Measurements from ENCODE around the gene PARP2. TPM values are rescaled to one million over a fixed set of nuclear protein-coding genes. Genes with fewer than 3 reads are reported as not detected.
A peak's percentile ranks its signal among the peaks of the same experiment; 100 is the strongest.
"Not testable (repeated sequence)": the region's sequence is repeated elsewhere in the genome, so short reads cannot be mapped to it uniquely, and the experiment has no call there.

Gene PARP2
- total and polyA plus RNA-seq, 2 donors (not counting 1 experiment from before 2014, with no cell fraction given): 17.0 to 22.4 TPM

- peak overlapping the region; percentile 73 for H2AFZ ChIP-seq (ENCODE audit: insufficient read depth, low read depth, low read length, poor library complexity, severe bottlenecking)
- H3K4me1 ChIP-seq (ENCODE audit: control insufficient read depth in 2 of 2, insufficient read depth in 2 of 2, low read length in 2 of 2): peaks cover 13 to 18% of the 10 kb centered on the region in 2 donors
- Mint-ChIP-seq H3K4me1 (peaks cover 34% of the 10 kb centered on the region), H3K4me3 (peak overlapping the region; percentile 99), H3K27ac (peak overlapping the region; percentile 93), H3K27me3 (no peaks in the 10 kb centered on the region), H3K9me3 (ENCODE audit: insufficient read depth) (no peaks in the 10 kb centered on the region)
- TF ChIP-seq EZH2 (IDR thresholded peaks at IDR 0.05; ENCODE audit: borderline replicate concordance, insufficient read depth, low read depth, low read length, poor library complexity, severe bottlenecking): no peak
- TF ChIP-seq CTCF (IDR thresholded peaks at IDR 0.05): no peak
- H3K4me3 ChIP-seq (ENCODE audit: control extremely low read depth in 1 of 5, extremely low read depth in 1 of 5, insufficient read depth in 1 of 5, low read depth in 2 of 5, low read length in 4 of 5): peak overlapping the region; percentile 54 to 100 (median 93)
- H3K9me3 ChIP-seq (ENCODE audit: control extremely low read depth in 1 of 3, control insufficient read depth in 2 of 3, insufficient read depth in 1 of 3, low read length in 2 of 3): no peaks in the 10 kb centered on the region
- H3K36me3 ChIP-seq (replicated peaks in 1 of 2; ENCODE audit: control extremely low read depth in 1 of 2, control insufficient read depth in 1 of 2, extremely low read depth in 1 of 2, insufficient read depth in 2 of 2, low read length in 1 of 2): peaks cover 0 to 5% of the 10 kb centered on the region in 2 experiments
- H3K4me2 ChIP-seq (replicated peaks; ENCODE audit: low read depth, low read length, poor library complexity, severe bottlenecking): peak overlapping the region; percentile 72
- ChIA-PET POLR2A (interaction anchor here (0.6 to 2.8 kb wide), 2 partner anchors 9 to 317 kb away, joined by 4 to 19 read pairs; partner anchors contain the start of gene PARP2), CTCF (interaction anchor here (0.7 to 10.4 kb wide), 4 partner anchors 10 to 280 kb away, joined by 3 to 215 read pairs (median 14); partner anchors contain the start of gene PARP2)
- H4K20me1 ChIP-seq (ENCODE audit: control insufficient read depth, insufficient read depth, low read length, poor library complexity, severe bottlenecking): no peaks in the 10 kb centered on the region
- no peaks in the 10 kb centered on the region for H3K27me3 ChIP-seq (replicated peaks in 1 of 4; ENCODE audit: control extremely low read depth in 1 of 4, control insufficient read depth in 3 of 4, insufficient read depth in 4 of 4, low read length in 3 of 4)
- intact Hi-C loops (cut with micrococcal nuclease): loop anchor here (1.0 kb wide), 1 partner anchor 10 kb away; the partner anchor contains the start of gene PARP2
- WGBS (ENCODE audit: insufficient coverage): no CpG with 5 or more reads among the region's 3 CpGs
- peaks cover 45% of the 10 kb centered on the region for H3K79me2 ChIP-seq (ENCODE audit: control insufficient read depth, insufficient read depth, low read length)
- H3K27ac ChIP-seq (ENCODE audit: low read length in 2 of 2): peak overlapping the region; percentile 54 to 78
- DNase-seq: no peak
- H3K9ac ChIP-seq (ENCODE audit: low read length): peak overlapping the region; percentile 80
- ATAC-seq (ENCODE audit: low read depth): no peak
These were observed 10.0 kb upstream of the PARP2 start for GRCh38 chr14:20333494-20333841.

GRCh38 chr14:20334017-20334416 is 9.4 kb upstream of the PARP2 start:
- no peaks in the 10 kb centered on the region for H3K27me3 Mint-ChIP-seq
- no peak overlapping the region for H3K4me3 Mint-ChIP-seq
- Histone ChIP-seq H3K4me1 (ENCODE audit: control insufficient read depth in 2 of 2, insufficient read depth in 2 of 2, low read length in 2 of 2) (peaks cover 13 to 18% of the 10 kb centered on the region in 2 donors), H3K27me3 (replicated peaks in 1 of 4; ENCODE audit: control extremely low read depth in 1 of 4, control insufficient read depth in 3 of 4, insufficient read depth in 4 of 4, low read length in 3 of 4) (no peaks in the 10 kb centered on the region), H3K4me2 (replicated peaks; ENCODE audit: low read depth, low read length, poor library complexity, severe bottlenecking) (peak overlapping the region; percentile 72), H3K9ac (ENCODE audit: low read length) (no peak overlapping the region), H3K27ac (ENCODE audit: low read length in 2 of 2) (peak overlapping the region; percentile 54 to 78), H2AFZ (ENCODE audit: insufficient read depth, low read depth, low read length, poor library complexity, severe bottlenecking) (peak overlapping the region; percentile 73), H3K36me3 (replicated peaks in 1 of 2; ENCODE audit: control extremely low read depth in 1 of 2, control insufficient read depth in 1 of 2, extremely low read depth in 1 of 2, insufficient read depth in 2 of 2, low read length in 1 of 2) (peaks cover 0 to under 1% of the 10 kb centered on the region in 2 experiments), H4K20me1 (ENCODE audit: control insufficient read depth, insufficient read depth, low read length, poor library complexity, severe bottlenecking) (no peaks in the 10 kb centered on the region), H3K4me3 (ENCODE audit: control extremely low read depth in 1 of 5, extremely low read depth in 1 of 5, insufficient read depth in 1 of 5, low read depth in 2 of 5, low read length in 4 of 5) (peak overlapping the region in 1 of 5 experiments; percentile 72), H3K79me2 (ENCODE audit: control insufficient read depth, insufficient read depth, low read length) (peaks cover 45% of the 10 kb centered on the region), H3K9me3 (ENCODE audit: control extremely low read depth in 1 of 3, control insufficient read depth in 2 of 3, insufficient read depth in 1 of 3, low read length in 2 of 3) (no peaks in the 10 kb centered on the region)
- CTCF ChIA-PET: interaction anchor here (0.7 to 10.4 kb wide), 4 partner anchors 9 to 279 kb away, joined by 3 to 215 read pairs (median 14); partner anchors contain the start of gene PARP2
- WGBS (ENCODE audit: insufficient coverage): no CpG with 5 or more reads among the region's 7 CpGs
- ATAC-seq (ENCODE audit: low read depth): no peak
- intact Hi-C loops (cut with micrococcal nuclease): no loop called here
- no peaks in the 10 kb centered on the region for H3K9me3 Mint-ChIP-seq (ENCODE audit: insufficient read depth)
- peaks cover 30% of the 10 kb centered on the region for H3K4me1 Mint-ChIP-seq
- POLR2A ChIA-PET: interaction anchor here (0.6 to 2.8 kb wide), 2 partner anchors 8 to 649 kb away, joined by 4 to 19 read pairs; partner anchors contain the start of gene PARP2
- DNase-seq: no peak
- no peak for TF ChIP-seq EZH2 (IDR thresholded peaks at IDR 0.05; ENCODE audit: borderline replicate concordance, insufficient read depth, low read depth, low read length, poor library complexity, severe bottlenecking)
- no peak for TF ChIP-seq CTCF (IDR thresholded peaks at IDR 0.05)
- no peak overlapping the region for H3K27ac Mint-ChIP-seq

- H4K20me1 ChIP-seq (ENCODE audit: control insufficient read depth, insufficient read depth, low read length, poor library complexity, severe bottlenecking); H3K9ac ChIP-seq (ENCODE audit: low read length); ATAC-seq (ENCODE audit: low read depth); H3K79me2 ChIP-seq (ENCODE audit: control insufficient read depth, insufficient read depth, low read length); H3K9me3 ChIP-seq (ENCODE audit: control extremely low read depth in 1 of 3, control insufficient read depth in 2 of 3, insufficient read depth in 1 of 3, low read length in 2 of 3); H3K9me3 Mint-ChIP-seq (ENCODE audit: insufficient read depth); H3K27me3 Mint-ChIP-seq; DNase-seq; H3K4me3 ChIP-seq (ENCODE audit: control extremely low read depth in 1 of 5, extremely low read depth in 1 of 5, insufficient read depth in 1 of 5, low read depth in 2 of 5, low read length in 4 of 5); H3K36me3 ChIP-seq (replicated peaks in 1 of 2; ENCODE audit: control extremely low read depth in 1 of 2, control insufficient read depth in 1 of 2, extremely low read depth in 1 of 2, insufficient read depth in 2 of 2, low read length in 1 of 2); H3K4me2 ChIP-seq (replicated peaks; ENCODE audit: low read depth, low read length, poor library complexity, severe bottlenecking); H2AFZ ChIP-seq (ENCODE audit: insufficient read depth, low read depth, low read length, poor library complexity, severe bottlenecking); H3K27ac ChIP-seq (ENCODE audit: low read length in 2 of 2); H3K27ac Mint-ChIP-seq; H3K27me3 ChIP-seq (replicated peaks in 1 of 4; ENCODE audit: control extremely low read depth in 1 of 4, control insufficient read depth in 3 of 4, insufficient read depth in 4 of 4, low read length in 3 of 4): not testable (repeated sequence)
- CTCF ChIA-PET: interaction anchor here (0.9 to 5.5 kb wide), 6 partner anchors 8 to 272 kb away, joined by 3 to 88 read pairs (median 14); partner anchors contain the start of genes APEX1, CCNB1IP1 and OSGEP
- Mint-ChIP-seq H3K4me3 (peak overlapping the region; percentile 52), H3K4me1 (peaks cover 15% of the 10 kb centered on the region)
- POLR2A ChIA-PET: interaction anchor here (3.1 kb wide), 1 partner anchor 8 kb away, joined by 19 read pairs; the partner anchor contains the start of gene CCNB1IP1
- H3K4me1 ChIP-seq (ENCODE audit: control insufficient read depth in 2 of 2, insufficient read depth in 2 of 2, low read length in 2 of 2): peaks cover 6 to 10% of the 10 kb centered on the region in 2 donors
- intact Hi-C loops (cut with micrococcal nuclease): loop anchor here (5.0 kb wide), 2 partner anchors 321 to 761 kb away; partner anchors contain the start of gene TMEM253
- WGBS (ENCODE audit: insufficient coverage): 100% methylated on average over 1 of the region's 4 CpGs
These were observed 2.4 kb upstream of the PARP2 start for GRCh38 chr14:20341032-20341431.

All from B cell (primary cell).